D721Med (cell line): ENCODE measurements around the gene EEFSEC.

ENCODE experiments used
- DNase-seq: peaks from one replicate; pipeline ENCODE4 v3.0.0; 2011; ENCODE audit warnings: low spot score; ENCODE audit not compliant: insufficient read length
- FAIRE-seq: peaks from 2 replicates; lab custom pipeline; 2011; peaks lifted over from hg19 to GRCh38; lab: Jason Lieb, UNC
- CTCF ChIP-seq: IDR thresholded peaks from 2 replicates; pipeline ENCODE4 v1.5.1; 2012; ENCODE audit warnings: mild to moderate bottlenecking, control low read depth; ENCODE audit not compliant: insufficient read depth; ENCODE audit errors: missing control alignments

The EEFSEC gene

GRCh38 chr3:128310286-128311058 is 157.2 kb downstream of the EEFSEC start:
- no peak for FAIRE-seq

GRCh38 chr3:128311441-128311844 is 158.2 kb downstream of the EEFSEC start:
- FAIRE-seq: no peak
- TF ChIP-seq CTCF: no peak
- no peak for DNase-seq

More at GRCh38 chr3:128310286-128311058, 157.2 kb downstream of the EEFSEC start:
- no peak for DNase-seq
- TF ChIP-seq CTCF: no peak

- no peak for TF ChIP-seq CTCF
- FAIRE-seq: no peak
- no peak for DNase-seq
Measured at GRCh38 chr3:128312271-128312670, 159.0 kb downstream of the EEFSEC start.

- DNase-seq: no peak
- no peak for TF ChIP-seq CTCF
Measured at GRCh38 chr3:128313071-128313725, 159.9 kb downstream of the EEFSEC start.

GRCh38 chr3:128313935-128314334 is 160.7 kb downstream of the EEFSEC start:
- no peak for TF ChIP-seq CTCF
- FAIRE-seq: no peak

More at GRCh38 chr3:128313071-128313725, 159.9 kb downstream of the EEFSEC start:
- FAIRE-seq: no peak

GRCh38 chr3:128315313-128315712 is 162.0 kb downstream of the EEFSEC start:
- DNase-seq (no peak), FAIRE-seq (no peak)
- TF ChIP-seq CTCF: no peak

More at GRCh38 chr3:128313935-128314334, 160.7 kb downstream of the EEFSEC start:
- no peak for DNase-seq

GRCh38 chr3:128316481-128316891 is 163.2 kb downstream of the EEFSEC start:
- FAIRE-seq: no peak
- DNase-seq: no peak
- no peak for TF ChIP-seq CTCF
